Measurements from ENCODE around the gene ARHGAP19. TPM values are rescaled to one million over a fixed set of nuclear protein-coding genes. Genes with fewer than 3 reads are reported as not detected.
"Not testable (repeated sequence)": the region's sequence is repeated elsewhere in the genome, so short reads cannot be mapped to it uniquely, and the experiment has no call there.

The ARHGAP19 gene
- total RNA-seq, 1 experiment from 2014 or later: 11.2 TPM

DNA sequence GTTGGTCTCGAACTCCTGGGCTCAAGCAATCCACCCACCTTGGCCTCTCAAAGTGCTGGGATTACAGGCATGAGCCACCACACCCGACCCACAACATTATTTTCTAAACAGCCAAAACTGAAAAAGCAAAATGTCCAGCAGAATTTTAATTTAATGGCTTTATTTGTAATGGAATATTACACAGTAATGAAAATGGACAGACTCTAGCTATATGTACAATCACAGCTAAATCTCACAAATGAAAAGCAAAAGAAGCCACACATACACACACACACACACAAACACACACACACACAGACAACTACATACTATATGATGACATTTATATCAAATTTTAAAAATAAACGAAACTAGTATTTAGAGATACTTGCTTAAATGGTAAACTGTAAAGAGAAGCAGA, 18.7 kb downstream of the ARHGAP19 start:
- no peaks in the 10 kb centered on the region for H3F3A ChIP-seq (ENCODE audit: insufficient read depth, low read depth)
- no peak for DNase-seq
- no TSS peak for BruUV-seq (replicated peaks)
- peaks cover 6% of the 10 kb centered on the region for H3K4me1 ChIP-seq (replicated peaks; ENCODE audit: insufficient read depth)
- no peaks in the 10 kb centered on the region for H3K27me3 ChIP-seq (ENCODE audit: insufficient read depth, low read depth)
- H3K9me3 ChIP-seq (ENCODE audit: insufficient read depth, low read depth): no peaks in the 10 kb centered on the region
- no peak overlapping the region for H3K27ac ChIP-seq
- H3K79me2 ChIP-seq (ENCODE audit: low read depth): no peaks in the 10 kb centered on the region
- CTCF ChIA-PET: no interaction called here
- TF ChIP-seq EZH2 (IDR thresholded peaks at IDR 0.05; ENCODE audit: low read depth) (no peak), CTCF (conservative IDR thresholded peaks at IDR 0.05) (no peak)
- no peak overlapping the region for H2AFZ ChIP-seq
- H3K4me3 ChIP-seq: no peak overlapping the region
- POLR2A ChIA-PET (ENCODE audit: unreplicated experiment): no interaction called here
- no peaks in the 10 kb centered on the region for H4K20me1 ChIP-seq (ENCODE audit: insufficient read depth)
- no peaks in the 10 kb centered on the region for H3K36me3 ChIP-seq (ENCODE audit: low read depth)
- H3K4me2 ChIP-seq: no peak overlapping the region
- H3K9me2 ChIP-seq (ENCODE audit: insufficient read depth): no peaks in the 10 kb centered on the region
- intact Hi-C loops (cut with micrococcal nuclease; ENCODE audit: unreplicated experiment): no loop called here

GRCh38 chr10:97270523-97271154, 21.8 kb downstream of the ARHGAP19 start:
- H4K20me1 ChIP-seq (ENCODE audit: insufficient read depth): no peaks in the 10 kb centered on the region
- no TSS peak for BruUV-seq (replicated peaks)
- POLR2A ChIA-PET (ENCODE audit: unreplicated experiment): no interaction called here
- TF ChIP-seq EZH2 (IDR thresholded peaks at IDR 0.05; ENCODE audit: low read depth) (no peak), CTCF (conservative IDR thresholded peaks at IDR 0.05) (no peak)
- H3K27ac ChIP-seq: no peak overlapping the region
- H3K4me2 ChIP-seq: no peak overlapping the region
- CTCF ChIA-PET: no interaction called here
- H3K9me3 ChIP-seq (ENCODE audit: insufficient read depth, low read depth): no peaks in the 10 kb centered on the region
- H3K4me3 ChIP-seq: no peak overlapping the region
- H3K36me3 ChIP-seq (ENCODE audit: low read depth): no peaks in the 10 kb centered on the region
- no peaks in the 10 kb centered on the region for H3F3A ChIP-seq (ENCODE audit: insufficient read depth, low read depth)
- no peaks in the 10 kb centered on the region for H3K9me2 ChIP-seq (ENCODE audit: insufficient read depth)
- H3K4me1 ChIP-seq (replicated peaks; ENCODE audit: insufficient read depth): no peaks in the 10 kb centered on the region
- H3K27me3 ChIP-seq (ENCODE audit: insufficient read depth, low read depth): no peaks in the 10 kb centered on the region
- H3K79me2 ChIP-seq (ENCODE audit: low read depth): no peaks in the 10 kb centered on the region
- intact Hi-C loops (cut with micrococcal nuclease; ENCODE audit: unreplicated experiment): no loop called here
- DNase-seq: no peak
- H2AFZ ChIP-seq: no peak overlapping the region

DNA sequence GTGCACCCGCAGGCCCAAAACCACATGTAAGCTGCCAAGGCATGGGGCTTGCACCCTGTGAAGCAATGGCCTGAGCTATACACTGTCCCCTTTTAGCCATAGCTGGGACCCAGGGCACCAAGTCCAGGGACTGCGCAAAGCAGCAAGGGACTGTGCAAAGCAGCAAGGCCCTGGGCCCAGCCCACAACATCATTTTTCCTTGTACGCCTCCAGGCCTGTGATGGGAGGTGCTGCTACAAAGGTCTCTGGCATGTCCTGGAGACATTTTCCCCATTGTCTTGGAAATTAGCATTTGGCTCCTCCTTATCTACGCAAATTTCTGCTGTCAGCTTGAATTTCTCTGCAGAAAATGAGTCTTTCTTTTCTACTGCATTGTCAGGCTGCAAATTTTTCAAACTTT, 24.8 kb downstream of the ARHGAP19 start:
- H3K9me2 ChIP-seq (ENCODE audit: insufficient read depth): no peaks in the 10 kb centered on the region
- H3K36me3 ChIP-seq (ENCODE audit: low read depth): no peaks in the 10 kb centered on the region
- POLR2A ChIA-PET (ENCODE audit: unreplicated experiment): no interaction called here

DNA sequence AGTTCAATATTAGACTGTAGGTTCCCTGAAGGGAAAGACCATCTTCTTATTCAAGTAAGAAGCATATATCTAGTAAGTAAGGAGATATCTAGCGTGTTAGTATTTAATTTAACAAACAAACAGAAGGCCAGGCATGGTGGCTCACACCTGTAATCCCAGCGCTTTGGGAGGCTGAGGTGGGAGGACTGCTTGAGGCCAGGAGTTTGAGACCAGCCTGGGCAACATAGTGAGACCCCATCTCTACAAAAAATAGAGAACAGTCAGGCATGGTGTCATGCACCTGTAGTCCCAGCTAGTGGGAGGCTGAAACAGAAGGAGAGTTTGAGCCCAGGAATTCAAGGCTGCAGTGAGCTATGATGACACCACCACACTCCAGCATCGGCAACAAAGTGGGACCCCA, 27.3 kb downstream of the ARHGAP19 start:
- H3F3A ChIP-seq (ENCODE audit: insufficient read depth, low read depth); H3K27ac ChIP-seq; H3K9me2 ChIP-seq (ENCODE audit: insufficient read depth); DNase-seq; H3K36me3 ChIP-seq (ENCODE audit: low read depth); intact Hi-C loops (cut with micrococcal nuclease; ENCODE audit: unreplicated experiment); H3K27me3 ChIP-seq (ENCODE audit: insufficient read depth, low read depth); H3K4me3 ChIP-seq; H3K79me2 ChIP-seq (ENCODE audit: low read depth); H2AFZ ChIP-seq; POLR2A ChIA-PET (ENCODE audit: unreplicated experiment); BruUV-seq (replicated peaks); H3K4me2 ChIP-seq; CTCF ChIA-PET; H3K9me3 ChIP-seq (ENCODE audit: insufficient read depth, low read depth); H3K4me1 ChIP-seq (replicated peaks; ENCODE audit: insufficient read depth); H4K20me1 ChIP-seq (ENCODE audit: insufficient read depth): not testable (repeated sequence)

More for the DNA sequence above, 24.8 kb downstream of the ARHGAP19 start:
- BruUV-seq (replicated peaks): no TSS peak
- no peaks in the 10 kb centered on the region for H3K27me3 ChIP-seq (ENCODE audit: insufficient read depth, low read depth)
- no peaks in the 10 kb centered on the region for H3K4me1 ChIP-seq (replicated peaks; ENCODE audit: insufficient read depth)
- no peak overlapping the region for H3K4me3 ChIP-seq
- no peaks in the 10 kb centered on the region for H4K20me1 ChIP-seq (ENCODE audit: insufficient read depth)
- CTCF ChIA-PET: no interaction called here
- no peak for DNase-seq
- no peak overlapping the region for H3K27ac ChIP-seq
- H3K79me2 ChIP-seq (ENCODE audit: low read depth): no peaks in the 10 kb centered on the region
- no peak overlapping the region for H3K4me2 ChIP-seq
- no peaks in the 10 kb centered on the region for H3F3A ChIP-seq (ENCODE audit: insufficient read depth, low read depth)
- H3K9me3 ChIP-seq (ENCODE audit: insufficient read depth, low read depth): no peaks in the 10 kb centered on the region
- TF ChIP-seq CTCF (conservative IDR thresholded peaks at IDR 0.05) (no peak), EZH2 (IDR thresholded peaks at IDR 0.05; ENCODE audit: low read depth) (no peak)
- intact Hi-C loops (cut with micrococcal nuclease; ENCODE audit: unreplicated experiment): no loop called here
- H2AFZ ChIP-seq: no peak overlapping the region
